RWPE1 (cell line): ENCODE data around the gene BMPER.

ENCODE experiments used
- CTCF ChIA-PET: fragments of 350-600 bp; sonication (Branson Sonifier 250); formaldehyde crosslinking; extraction: SDS; loops from one replicate; lab custom pipeline; 2021; lab: Yijun Ruan, JAX
- POLR2A ChIA-PET: fragments of 400-600 bp; formaldehyde crosslinking; extraction: SDS; loops from one replicate; lab custom pipeline; 2020; ENCODE audit warnings: antibody characterized with exemption; ENCODE audit not compliant: low non-redundant PET; lab: Yijun Ruan, JAX
- DNase-seq: peaks from one replicate; pipeline ENCODE4 v3.0.0; 2012; ENCODE audit warnings: low spot score
- H3K27ac ChIP-seq: fragments of 450-650 bp; 2 replicates; pipeline ENCODE4 v1.5.1; 2017
- TF ChIP-seq, protein P1 (sequence below): fragments of 450-650 bp; conservative IDR thresholded peaks from 2 replicates; pipeline ENCODE4 v1.5.1; 2017; ENCODE audit warnings: low read depth, mild to moderate bottlenecking

BMPER gene

DNA sequence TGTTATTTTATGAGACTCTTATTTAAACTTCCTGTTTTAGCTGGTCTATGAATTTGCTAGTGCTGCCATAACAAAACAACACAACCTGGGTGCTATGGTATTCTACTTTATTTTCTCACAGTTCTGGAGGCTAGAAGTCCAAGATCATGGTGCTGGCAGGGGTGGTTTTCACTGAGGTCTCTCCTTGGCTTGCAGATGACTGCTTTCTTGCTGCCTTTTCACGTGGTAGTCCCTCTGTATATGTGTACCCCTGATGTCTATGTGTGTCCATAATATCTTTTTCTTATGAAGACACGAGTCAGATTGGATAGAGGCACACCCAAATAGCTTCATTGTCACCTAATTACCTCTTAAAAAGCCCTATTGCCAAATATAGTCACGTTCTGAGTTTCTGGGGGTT, 270.5 kb downstream of the BMPER start:
- no peak for DNase-seq
- H3K27ac ChIP-seq = no peak overlapping the region
- ChIA-PET POLR2A (no interaction called here), CTCF (interaction anchor here (0.6 to 1.1 kb wide), 2 partner anchors 243 to 749 kb away, joined by 3 read pairs; no protein-coding TSS in a partner anchor)
- TF ChIP-seq, protein P1, sequence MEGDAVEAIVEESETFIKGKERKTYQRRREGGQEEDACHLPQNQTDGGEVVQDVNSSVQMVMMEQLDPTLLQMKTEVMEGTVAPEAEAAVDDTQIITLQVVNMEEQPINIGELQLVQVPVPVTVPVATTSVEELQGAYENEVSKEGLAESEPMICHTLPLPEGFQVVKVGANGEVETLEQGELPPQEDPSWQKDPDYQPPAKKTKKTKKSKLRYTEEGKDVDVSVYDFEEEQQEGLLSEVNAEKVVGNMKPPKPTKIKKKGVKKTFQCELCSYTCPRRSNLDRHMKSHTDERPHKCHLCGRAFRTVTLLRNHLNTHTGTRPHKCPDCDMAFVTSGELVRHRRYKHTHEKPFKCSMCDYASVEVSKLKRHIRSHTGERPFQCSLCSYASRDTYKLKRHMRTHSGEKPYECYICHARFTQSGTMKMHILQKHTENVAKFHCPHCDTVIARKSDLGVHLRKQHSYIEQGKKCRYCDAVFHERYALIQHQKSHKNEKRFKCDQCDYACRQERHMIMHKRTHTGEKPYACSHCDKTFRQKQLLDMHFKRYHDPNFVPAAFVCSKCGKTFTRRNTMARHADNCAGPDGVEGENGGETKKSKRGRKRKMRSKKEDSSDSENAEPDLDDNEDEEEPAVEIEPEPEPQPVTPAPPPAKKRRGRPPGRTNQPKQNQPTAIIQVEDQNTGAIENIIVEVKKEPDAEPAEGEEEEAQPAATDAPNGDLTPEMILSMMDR = no peak

DNA sequence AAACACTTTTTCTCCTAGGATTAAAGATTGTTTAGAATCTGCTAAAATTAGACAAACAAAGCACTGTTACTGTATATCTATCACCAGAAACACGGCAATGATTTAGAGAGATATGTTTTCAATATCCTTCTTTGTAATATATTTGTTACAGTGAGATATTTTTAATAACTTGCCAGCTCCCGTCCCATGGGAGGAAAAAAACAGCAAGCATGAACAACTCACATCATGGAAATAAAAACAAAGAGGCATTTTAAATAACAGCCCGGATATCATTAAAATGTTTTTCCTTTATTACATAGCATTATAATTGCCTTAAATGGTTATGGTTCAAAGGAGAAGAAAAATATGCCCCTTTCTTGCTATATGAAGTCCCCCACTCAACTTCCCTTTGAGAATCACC, 272.1 kb downstream of the BMPER start:
- ChIA-PET POLR2A (no interaction called here), CTCF (no interaction called here)
- no peak overlapping the region for H3K27ac ChIP-seq
- no peak for DNase-seq
- TF ChIP-seq, protein P1 = no peak

GRCh38 chr7:34181271-34181958, 276.1 kb downstream of the BMPER start:
- H3K27ac ChIP-seq = no peak overlapping the region
- no peak for DNase-seq
- TF ChIP-seq, protein P1 = no peak
- ChIA-PET CTCF (interaction anchor here (0.7 kb wide), 1 partner anchor 76 kb away, joined by 4 read pairs; no protein-coding TSS in a partner anchor), POLR2A (no interaction called here)

DNA sequence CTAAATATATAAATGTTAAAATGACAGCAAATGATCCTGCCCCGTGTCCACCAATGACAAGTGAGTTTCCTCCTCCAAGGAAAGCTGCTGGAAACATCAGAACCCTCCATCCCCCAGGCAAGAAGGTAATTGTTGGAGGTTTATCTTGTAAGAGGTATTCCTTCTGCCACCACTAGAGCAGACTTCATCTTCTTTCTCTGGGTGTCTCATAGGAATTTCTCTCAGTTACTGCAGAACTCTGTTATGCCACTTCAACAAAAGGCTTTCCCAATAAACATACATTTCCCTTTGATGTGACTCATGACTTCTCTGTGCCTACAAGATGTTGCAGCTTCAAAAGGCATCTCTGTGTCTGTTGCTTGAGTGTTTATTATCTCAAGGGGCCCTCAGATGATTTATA, 279.1 kb downstream of the BMPER start:
- no peak for DNase-seq
- no peak overlapping the region for H3K27ac ChIP-seq
- CTCF ChIA-PET = no interaction called here
- TF ChIP-seq, protein P1 = no peak
- POLR2A ChIA-PET = no interaction called here

DNA sequence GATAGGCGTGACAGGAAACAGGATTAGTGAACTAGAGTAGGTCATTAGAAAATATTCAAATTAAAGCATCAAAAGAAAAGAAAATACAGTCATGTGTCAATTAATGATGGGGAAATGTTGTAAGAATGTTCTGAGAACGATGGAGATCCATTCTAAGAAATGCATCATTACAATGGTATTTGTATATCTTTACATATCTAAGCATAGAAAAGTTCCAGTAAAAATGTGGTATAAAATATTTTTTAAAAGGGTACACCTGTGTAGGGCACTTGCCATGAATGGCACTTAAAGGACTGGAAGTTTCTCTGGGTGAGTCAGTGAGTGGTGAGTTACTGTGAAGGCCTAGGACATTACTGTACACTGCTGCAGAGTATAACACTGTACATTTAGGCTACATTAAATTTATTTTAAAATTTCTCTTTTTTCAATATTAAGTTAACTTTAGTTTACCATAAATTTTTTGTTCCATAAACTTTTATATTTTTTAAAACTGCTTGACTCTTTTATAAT, 282.5 kb downstream of the BMPER start:
- TF ChIP-seq, protein P1 = no peak
- H3K27ac ChIP-seq = no peak overlapping the region
- no peak for DNase-seq
- ChIA-PET CTCF (no interaction called here), POLR2A (no interaction called here)

- TF ChIP-seq, protein P1 = no peak
- ChIA-PET POLR2A (no interaction called here), CTCF (interaction anchor here (0.7 kb wide), 1 partner anchor 594 kb away, joined by 3 read pairs; no protein-coding TSS in a partner anchor)
- no peak for DNase-seq
- no peak overlapping the region for H3K27ac ChIP-seq
Observed at GRCh38 chr7:34189031-34189430, 283.7 kb downstream of the BMPER start.
